Measurements from ENCODE around the gene WASL. TPM values are rescaled to one million over a fixed set of nuclear protein-coding genes. Genes with fewer than 3 reads are reported as not detected.

The WASL gene
- polyA plus RNA-seq, 1 donor from 2014 or later = 22.5 TPM

DNA sequence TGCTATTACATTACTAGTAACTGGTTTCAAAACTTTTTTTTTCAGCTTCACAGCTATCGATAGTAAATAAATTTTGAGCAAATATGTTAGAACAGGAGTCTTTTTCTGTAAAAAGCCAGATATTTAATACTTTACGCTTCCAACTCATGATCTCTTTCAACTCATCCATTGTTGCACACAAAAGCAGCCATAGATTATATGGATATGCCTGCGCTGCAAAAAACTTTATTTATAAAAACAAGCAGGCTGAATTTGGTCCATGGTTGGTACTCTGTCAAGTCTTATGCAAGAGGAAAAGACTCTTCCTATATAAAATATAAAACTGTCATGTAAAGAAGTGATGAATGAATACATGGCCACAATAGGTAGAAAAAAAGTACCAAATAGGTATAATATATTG, 31.1 kb downstream of the WASL start:
- Histone ChIP-seq H4K20me1 (ENCODE audit: insufficient read depth) (no peaks in the 10 kb centered on the region), H3K4me3 (ENCODE audit: low read length) (no peak overlapping the region), H2AFZ (ENCODE audit: low read depth, low read length) (no peak overlapping the region), H3F3A (ENCODE audit: insufficient read depth, low read length, poor library complexity, severe bottlenecking) (no peaks in the 10 kb centered on the region), H3K4me2 (ENCODE audit: low read length) (no peak overlapping the region), H3K36me3 (ENCODE audit: insufficient read depth, low read length) (no peaks in the 10 kb centered on the region), H3K9ac (ENCODE audit: low read length) (no peak overlapping the region), H3K9me3 (ENCODE audit: low read length) (no peaks in the 10 kb centered on the region), H3K27me3 (ENCODE audit: insufficient read depth, low read depth, low read length) (no peaks in the 10 kb centered on the region), H3K27ac (ENCODE audit: low read length) (no peak overlapping the region), H3K9me2 (ENCODE audit: insufficient read depth, low read length) (no peaks in the 10 kb centered on the region), H3K79me2 (replicated peaks; ENCODE audit: insufficient read depth, low read length) (peaks cover 42% of the 10 kb centered on the region)
- no peak for TF ChIP-seq POLR2AphosphoS5 (IDR thresholded peaks at IDR 0.05)
- TF ChIP-seq RAD21 (conservative IDR thresholded peaks at IDR 0.05) = no peak
- TF ChIP-seq SMC3 (conservative IDR thresholded peaks at IDR 0.05; ENCODE audit: poor library complexity) = no peak

DNA sequence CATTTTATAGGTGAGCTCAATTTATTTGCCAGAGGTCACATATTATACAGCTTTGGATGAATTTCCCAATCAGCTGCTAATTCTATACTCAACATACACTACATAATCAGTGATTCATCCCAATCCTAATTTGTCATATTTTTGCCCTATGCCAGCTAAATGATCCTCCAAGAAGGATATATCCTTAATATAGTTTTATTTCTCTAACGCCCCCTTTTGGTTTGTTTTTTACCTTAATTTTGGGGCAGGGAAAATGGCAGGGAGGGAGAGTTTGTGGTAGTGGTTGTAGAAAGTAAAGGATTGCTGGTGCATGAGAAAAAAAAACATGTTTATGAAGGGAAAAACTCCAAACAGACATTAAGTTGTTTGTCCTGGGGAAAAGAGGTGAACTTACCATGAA, 31.9 kb downstream of the WASL start:
- H3K9me2 ChIP-seq (ENCODE audit: insufficient read depth, low read length) = no peaks in the 10 kb centered on the region
- TF ChIP-seq MXI1 (conservative IDR thresholded peaks at IDR 0.05; ENCODE audit: poor library complexity, severe bottlenecking) = no peak
- H3K27ac ChIP-seq (ENCODE audit: low read length) = no peak overlapping the region
- no peak overlapping the region for H2AFZ ChIP-seq (ENCODE audit: low read depth, low read length)
- H3F3A ChIP-seq (ENCODE audit: insufficient read depth, low read length, poor library complexity, severe bottlenecking) = no peaks in the 10 kb centered on the region
- H3K9ac ChIP-seq (ENCODE audit: low read length) = no peak overlapping the region
- H3K79me2 ChIP-seq (replicated peaks; ENCODE audit: insufficient read depth, low read length) = peaks cover 34% of the 10 kb centered on the region
- no peaks in the 10 kb centered on the region for H3K27me3 ChIP-seq (ENCODE audit: insufficient read depth, low read depth, low read length)
- H3K4me3 ChIP-seq (ENCODE audit: low read length) = no peak overlapping the region
- no peak overlapping the region for H3K4me2 ChIP-seq (ENCODE audit: low read length)
- H3K9me3 ChIP-seq (ENCODE audit: low read length) = no peaks in the 10 kb centered on the region
- no peaks in the 10 kb centered on the region for H4K20me1 ChIP-seq (ENCODE audit: insufficient read depth)
- no peaks in the 10 kb centered on the region for H3K36me3 ChIP-seq (ENCODE audit: insufficient read depth, low read length)

DNA sequence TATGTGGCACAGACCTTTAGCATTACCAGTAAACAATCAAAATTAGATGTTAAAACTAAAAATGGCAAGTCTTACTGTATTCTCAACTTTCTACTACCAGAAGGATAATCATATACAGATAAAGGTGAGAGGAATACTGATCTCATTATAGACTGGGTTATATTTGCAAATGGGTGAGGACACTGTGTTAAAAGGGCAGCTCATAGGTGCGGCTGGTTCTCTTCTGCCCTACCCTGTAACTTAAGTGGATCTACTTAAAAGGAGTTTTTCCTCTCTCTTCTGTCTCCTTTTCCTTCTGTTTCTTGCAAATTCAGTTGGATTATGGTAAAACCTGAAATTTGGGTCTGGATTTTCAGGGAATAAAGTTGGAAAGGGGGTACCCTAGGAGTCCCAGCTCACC, 33.0 kb downstream of the WASL start:
- Histone ChIP-seq H2AFZ (ENCODE audit: low read depth, low read length) (no peak overlapping the region), H3K27ac (ENCODE audit: low read length) (no peak overlapping the region), H3K4me3 (ENCODE audit: low read length) (no peak overlapping the region), H3K4me2 (ENCODE audit: low read length) (no peak overlapping the region), H3K9me2 (ENCODE audit: insufficient read depth, low read length) (no peaks in the 10 kb centered on the region), H3F3A (ENCODE audit: insufficient read depth, low read length, poor library complexity, severe bottlenecking) (no peaks in the 10 kb centered on the region), H4K20me1 (ENCODE audit: insufficient read depth) (no peaks in the 10 kb centered on the region), H3K36me3 (ENCODE audit: insufficient read depth, low read length) (no peaks in the 10 kb centered on the region), H3K79me2 (replicated peaks; ENCODE audit: insufficient read depth, low read length) (peaks cover 27% of the 10 kb centered on the region), H3K9me3 (ENCODE audit: low read length) (no peaks in the 10 kb centered on the region), H3K9ac (ENCODE audit: low read length) (no peak overlapping the region), H3K27me3 (ENCODE audit: insufficient read depth, low read depth, low read length) (no peaks in the 10 kb centered on the region)
- no peak for TF ChIP-seq MXI1 (conservative IDR thresholded peaks at IDR 0.05; ENCODE audit: poor library complexity, severe bottlenecking)
- no peak for TF ChIP-seq RAD21 (conservative IDR thresholded peaks at IDR 0.05)
- TF ChIP-seq, protein P1, sequence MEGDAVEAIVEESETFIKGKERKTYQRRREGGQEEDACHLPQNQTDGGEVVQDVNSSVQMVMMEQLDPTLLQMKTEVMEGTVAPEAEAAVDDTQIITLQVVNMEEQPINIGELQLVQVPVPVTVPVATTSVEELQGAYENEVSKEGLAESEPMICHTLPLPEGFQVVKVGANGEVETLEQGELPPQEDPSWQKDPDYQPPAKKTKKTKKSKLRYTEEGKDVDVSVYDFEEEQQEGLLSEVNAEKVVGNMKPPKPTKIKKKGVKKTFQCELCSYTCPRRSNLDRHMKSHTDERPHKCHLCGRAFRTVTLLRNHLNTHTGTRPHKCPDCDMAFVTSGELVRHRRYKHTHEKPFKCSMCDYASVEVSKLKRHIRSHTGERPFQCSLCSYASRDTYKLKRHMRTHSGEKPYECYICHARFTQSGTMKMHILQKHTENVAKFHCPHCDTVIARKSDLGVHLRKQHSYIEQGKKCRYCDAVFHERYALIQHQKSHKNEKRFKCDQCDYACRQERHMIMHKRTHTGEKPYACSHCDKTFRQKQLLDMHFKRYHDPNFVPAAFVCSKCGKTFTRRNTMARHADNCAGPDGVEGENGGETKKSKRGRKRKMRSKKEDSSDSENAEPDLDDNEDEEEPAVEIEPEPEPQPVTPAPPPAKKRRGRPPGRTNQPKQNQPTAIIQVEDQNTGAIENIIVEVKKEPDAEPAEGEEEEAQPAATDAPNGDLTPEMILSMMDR (IDR thresholded peaks at IDR 0.05; ENCODE audit: poor library complexity, severe bottlenecking) = no peak
- no peak for TF ChIP-seq TAF1 (IDR thresholded peaks at IDR 0.05; ENCODE audit: low read depth)
- no peak for TF ChIP-seq POLR2AphosphoS5 (IDR thresholded peaks at IDR 0.05)
- TF ChIP-seq SMC3 (conservative IDR thresholded peaks at IDR 0.05; ENCODE audit: poor library complexity) = no peak

DNA sequence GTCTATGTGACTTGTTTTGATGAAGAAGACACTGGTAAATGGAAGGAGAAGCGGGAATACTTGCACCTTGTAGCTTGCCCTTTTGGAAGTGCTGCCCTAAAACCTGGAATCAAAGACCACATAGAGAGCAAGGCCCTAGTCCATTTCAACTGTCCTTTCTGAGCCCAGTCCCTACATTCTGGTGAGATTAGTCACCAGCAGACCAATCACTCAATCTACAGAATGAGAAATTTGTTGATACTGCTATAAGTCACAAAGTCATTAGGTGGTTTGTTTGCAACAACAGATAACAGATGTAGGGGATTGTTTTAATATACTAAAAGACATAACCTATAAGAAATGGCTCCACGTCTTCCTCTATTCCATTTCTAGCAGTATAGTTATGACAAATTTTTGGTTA, 33.6 kb downstream of the WASL start:
- no peak overlapping the region for H3K4me2 ChIP-seq (ENCODE audit: low read length)
- no peaks in the 10 kb centered on the region for H3K36me3 ChIP-seq (ENCODE audit: insufficient read depth, low read length)
- H2AFZ ChIP-seq (ENCODE audit: low read depth, low read length) = no peak overlapping the region
- no peaks in the 10 kb centered on the region for H4K20me1 ChIP-seq (ENCODE audit: insufficient read depth)
- no peak overlapping the region for H3K27ac ChIP-seq (ENCODE audit: low read length)
- H3K9me3 ChIP-seq (ENCODE audit: low read length) = no peaks in the 10 kb centered on the region
- H3K4me3 ChIP-seq (ENCODE audit: low read length) = no peak overlapping the region
- H3K9me2 ChIP-seq (ENCODE audit: insufficient read depth, low read length) = no peaks in the 10 kb centered on the region
- H3F3A ChIP-seq (ENCODE audit: insufficient read depth, low read length, poor library complexity, severe bottlenecking) = no peaks in the 10 kb centered on the region
- H3K9ac ChIP-seq (ENCODE audit: low read length) = no peak overlapping the region
- no peaks in the 10 kb centered on the region for H3K27me3 ChIP-seq (ENCODE audit: insufficient read depth, low read depth, low read length)
- H3K79me2 ChIP-seq (replicated peaks; ENCODE audit: insufficient read depth, low read length) = peaks cover 21% of the 10 kb centered on the region
- TF ChIP-seq EP300 (conservative IDR thresholded peaks at IDR 0.05; ENCODE audit: poor library complexity, severe bottlenecking) = no peak
- no peak for TF ChIP-seq MXI1 (conservative IDR thresholded peaks at IDR 0.05; ENCODE audit: poor library complexity, severe bottlenecking)
- TF ChIP-seq, protein P2, sequence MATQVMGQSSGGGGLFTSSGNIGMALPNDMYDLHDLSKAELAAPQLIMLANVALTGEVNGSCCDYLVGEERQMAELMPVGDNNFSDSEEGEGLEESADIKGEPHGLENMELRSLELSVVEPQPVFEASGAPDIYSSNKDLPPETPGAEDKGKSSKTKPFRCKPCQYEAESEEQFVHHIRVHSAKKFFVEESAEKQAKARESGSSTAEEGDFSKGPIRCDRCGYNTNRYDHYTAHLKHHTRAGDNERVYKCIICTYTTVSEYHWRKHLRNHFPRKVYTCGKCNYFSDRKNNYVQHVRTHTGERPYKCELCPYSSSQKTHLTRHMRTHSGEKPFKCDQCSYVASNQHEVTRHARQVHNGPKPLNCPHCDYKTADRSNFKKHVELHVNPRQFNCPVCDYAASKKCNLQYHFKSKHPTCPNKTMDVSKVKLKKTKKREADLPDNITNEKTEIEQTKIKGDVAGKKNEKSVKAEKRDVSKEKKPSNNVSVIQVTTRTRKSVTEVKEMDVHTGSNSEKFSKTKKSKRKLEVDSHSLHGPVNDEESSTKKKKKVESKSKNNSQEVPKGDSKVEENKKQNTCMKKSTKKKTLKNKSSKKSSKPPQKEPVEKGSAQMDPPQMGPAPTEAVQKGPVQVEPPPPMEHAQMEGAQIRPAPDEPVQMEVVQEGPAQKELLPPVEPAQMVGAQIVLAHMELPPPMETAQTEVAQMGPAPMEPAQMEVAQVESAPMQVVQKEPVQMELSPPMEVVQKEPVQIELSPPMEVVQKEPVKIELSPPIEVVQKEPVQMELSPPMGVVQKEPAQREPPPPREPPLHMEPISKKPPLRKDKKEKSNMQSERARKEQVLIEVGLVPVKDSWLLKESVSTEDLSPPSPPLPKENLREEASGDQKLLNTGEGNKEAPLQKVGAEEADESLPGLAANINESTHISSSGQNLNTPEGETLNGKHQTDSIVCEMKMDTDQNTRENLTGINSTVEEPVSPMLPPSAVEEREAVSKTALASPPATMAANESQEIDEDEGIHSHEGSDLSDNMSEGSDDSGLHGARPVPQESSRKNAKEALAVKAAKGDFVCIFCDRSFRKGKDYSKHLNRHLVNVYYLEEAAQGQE (IDR thresholded peaks at IDR 0.05; ENCODE audit: borderline replicate concordance) = no peak
- TF ChIP-seq, protein P1 (IDR thresholded peaks at IDR 0.05; ENCODE audit: poor library complexity, severe bottlenecking) = no peak
- no peak for TF ChIP-seq SMC3 (conservative IDR thresholded peaks at IDR 0.05; ENCODE audit: poor library complexity)
- no peak for TF ChIP-seq EZH2 (IDR thresholded peaks at IDR 0.05; ENCODE audit: borderline replicate concordance, insufficient read depth, low read length, poor library complexity, severe bottlenecking)
- no peak for TF ChIP-seq TAF1 (IDR thresholded peaks at IDR 0.05; ENCODE audit: low read depth)
- no peak for TF ChIP-seq POLR2AphosphoS5 (IDR thresholded peaks at IDR 0.05)
- no peak for TF ChIP-seq RAD21 (conservative IDR thresholded peaks at IDR 0.05)

Data from neural cell (in vitro differentiated cells).